DMS79 (cell line): ENCODE measurements around the gene MAML3.

Experiments
- DNase-seq: peaks from one replicate; lab custom pipeline; 2025; lab: John Stamatoyannopoulos, UW

The MAML3 gene

GRCh38 chr4:139809757-139810140 lies 344.2 kb downstream of the MAML3 start:
- DNase-seq = no peak

- no peak for DNase-seq
Measured at GRCh38 chr4:139808808-139809756, 344.9 kb downstream of the MAML3 start.

- DNase-seq = no peak
Measured at GRCh38 chr4:139808381-139808807, 345.6 kb downstream of the MAML3 start.

- no peak for DNase-seq
Measured at GRCh38 chr4:139807483-139807882, 346.5 kb downstream of the MAML3 start.

DNA sequence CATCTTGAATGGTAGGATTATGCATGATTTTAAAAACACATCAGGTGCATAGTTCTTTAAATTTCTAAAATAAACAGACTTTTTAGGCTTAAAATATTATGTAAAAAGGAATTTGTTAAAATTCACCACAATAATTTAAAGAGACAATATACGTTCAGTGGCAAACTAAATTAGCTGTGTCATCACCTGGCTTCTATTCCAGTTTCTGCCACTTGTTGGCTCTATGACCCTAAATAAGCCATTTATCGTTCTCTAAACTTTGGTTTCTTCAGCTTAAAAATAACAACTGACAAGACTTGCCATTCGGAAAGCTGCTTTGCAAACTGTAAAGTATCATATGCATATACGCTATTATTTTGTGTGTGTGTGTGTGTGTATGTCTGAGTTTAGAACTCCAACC lies 347.1 kb downstream of the MAML3 start:
- no peak for DNase-seq

- DNase-seq = no peak
Measured at GRCh38 chr4:139802931-139803330, 351.1 kb downstream of the MAML3 start.

DNA sequence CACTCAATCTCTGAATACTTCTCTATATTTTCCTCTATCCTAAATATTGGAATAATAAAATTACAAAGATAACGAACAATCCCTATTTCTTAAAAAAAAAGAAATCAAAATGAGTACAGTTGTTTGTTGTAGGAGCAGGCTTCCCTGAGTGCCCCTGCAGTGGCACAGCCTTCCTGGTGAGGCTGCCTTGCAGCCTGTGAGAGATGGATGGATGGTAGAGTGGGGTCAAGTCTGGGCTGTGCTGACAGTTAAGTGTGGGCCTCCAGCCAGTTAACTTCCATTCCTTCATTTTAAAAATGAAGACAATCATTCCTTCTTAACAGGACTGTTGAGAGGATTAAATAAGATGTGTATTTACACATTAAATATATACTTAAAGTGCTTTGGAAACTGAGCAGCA lies 351.5 kb downstream of the MAML3 start:
- DNase-seq = no peak

DNA sequence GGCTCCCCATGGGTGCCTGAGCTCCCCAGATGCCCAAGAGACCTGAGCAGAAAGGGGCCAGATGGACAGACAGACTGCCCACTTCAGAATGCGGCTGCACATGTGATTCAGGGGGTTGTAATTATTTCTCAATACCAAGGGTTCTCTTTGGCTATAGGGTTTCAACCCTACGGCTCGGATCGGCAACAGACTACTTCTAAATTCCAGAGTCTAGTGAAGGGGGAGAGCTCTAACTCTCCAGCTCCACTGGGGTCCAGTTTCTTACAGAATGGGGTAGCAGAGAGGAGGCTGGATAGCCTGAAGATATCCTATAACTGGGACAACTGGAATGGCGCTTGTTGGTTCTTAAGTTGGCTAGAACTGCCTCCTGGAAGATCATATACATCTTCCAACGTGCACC lies 352.1 kb downstream of the MAML3 start:
- DNase-seq = no peak

GRCh38 chr4:139800082-139800481 lies 353.9 kb downstream of the MAML3 start:
- DNase-seq = no peak

GRCh38 chr4:139799615-139800014 lies 354.4 kb downstream of the MAML3 start:
- DNase-seq = no peak

DNA sequence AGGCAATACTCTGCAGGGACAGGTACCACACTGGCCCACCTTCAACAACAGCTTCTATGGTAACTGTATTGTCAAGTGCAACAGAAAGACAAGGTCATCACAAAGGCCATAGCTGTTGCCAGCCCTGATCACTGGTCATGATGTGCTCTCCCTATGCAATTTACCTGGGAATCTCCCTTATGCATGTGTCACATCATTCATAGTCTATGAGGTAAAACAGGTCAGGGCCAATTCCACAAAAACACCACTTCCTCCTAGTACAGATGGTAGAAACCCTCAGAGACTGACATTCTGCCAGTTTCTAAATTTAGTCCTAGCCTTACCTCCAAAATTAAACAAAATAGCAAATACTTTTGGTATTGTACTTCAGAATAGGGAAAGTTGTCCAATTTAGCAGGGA lies 355.5 kb downstream of the MAML3 start:
- no peak for DNase-seq

DNA sequence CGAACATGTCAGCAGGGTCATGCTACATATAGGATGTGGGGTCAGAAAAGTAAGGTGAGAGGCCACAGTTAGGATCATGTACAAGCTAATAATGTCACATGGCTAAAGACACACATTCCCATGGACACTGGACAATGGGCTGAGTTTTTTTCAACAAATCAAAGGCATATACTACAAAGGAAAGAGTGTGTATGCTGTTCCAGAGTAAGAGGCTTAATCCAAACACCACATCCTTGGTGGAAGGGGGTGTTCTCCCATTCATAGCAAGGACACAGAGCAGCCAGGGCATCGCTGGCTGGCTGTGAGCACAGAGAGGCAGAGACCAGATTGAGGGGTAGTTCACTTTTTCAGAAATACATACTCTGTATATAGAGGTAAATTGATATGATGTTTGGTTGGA lies 356.7 kb downstream of the MAML3 start:
- DNase-seq = no peak

- DNase-seq = no peak
Measured at GRCh38 chr4:139795527-139796314, 358.3 kb downstream of the MAML3 start.

DNA sequence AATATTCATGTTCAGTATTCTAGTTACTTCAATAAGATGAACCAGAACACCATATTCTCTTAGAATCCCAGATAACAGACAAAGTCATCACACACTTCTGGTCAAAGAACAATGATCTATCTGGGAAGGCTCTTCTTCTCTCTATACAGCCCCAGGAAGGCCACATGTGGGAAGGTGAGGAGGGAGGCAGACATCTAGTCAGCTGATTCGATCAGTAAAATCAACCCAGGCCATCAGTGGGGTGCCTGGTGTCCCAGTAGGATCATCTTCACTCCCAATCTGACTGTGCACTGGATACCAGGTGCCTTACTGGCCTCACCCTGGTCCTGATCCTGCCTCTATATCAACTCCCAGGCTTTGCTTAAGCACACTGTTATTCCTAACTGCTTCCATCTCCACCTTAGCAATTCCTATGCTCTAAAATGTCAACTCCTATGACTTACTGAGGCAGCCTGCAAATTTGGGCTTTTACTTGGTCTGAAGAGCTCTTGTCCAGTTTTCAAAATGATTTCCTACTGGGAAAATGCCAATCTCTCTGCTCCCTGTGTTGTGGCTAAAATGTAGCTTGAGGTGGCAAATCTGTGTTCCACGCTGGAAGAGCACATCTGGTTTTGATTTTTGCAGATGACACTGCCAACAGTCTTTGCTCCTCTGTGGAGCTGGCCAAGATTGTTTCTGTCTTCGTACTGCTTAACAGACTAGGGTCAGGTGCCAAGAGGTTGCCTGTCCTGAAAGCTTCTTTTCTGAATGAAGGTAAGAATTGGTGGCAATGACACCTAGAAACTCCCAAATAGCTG lies 359.6 kb downstream of the MAML3 start:
- DNase-seq = no peak

DNA sequence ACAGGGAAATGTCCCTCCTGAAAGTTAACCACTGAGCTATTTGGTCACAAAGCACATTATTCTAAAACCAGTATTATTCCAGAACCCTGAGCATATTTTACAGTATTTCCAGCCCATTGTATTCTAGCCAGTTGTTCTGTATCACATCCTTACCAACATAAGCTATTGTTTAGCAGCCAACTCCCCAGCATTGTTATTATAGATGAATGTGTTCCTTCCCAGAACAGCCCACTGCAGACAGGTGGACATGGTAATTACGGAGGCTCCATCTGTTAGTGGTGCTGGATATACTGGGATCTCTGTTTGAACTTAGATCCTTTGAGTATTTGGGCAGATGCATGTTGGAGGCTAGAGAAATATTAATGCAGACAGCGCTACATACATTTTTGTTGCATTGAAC lies 362.3 kb downstream of the MAML3 start:
- no peak for DNase-seq

DNA sequence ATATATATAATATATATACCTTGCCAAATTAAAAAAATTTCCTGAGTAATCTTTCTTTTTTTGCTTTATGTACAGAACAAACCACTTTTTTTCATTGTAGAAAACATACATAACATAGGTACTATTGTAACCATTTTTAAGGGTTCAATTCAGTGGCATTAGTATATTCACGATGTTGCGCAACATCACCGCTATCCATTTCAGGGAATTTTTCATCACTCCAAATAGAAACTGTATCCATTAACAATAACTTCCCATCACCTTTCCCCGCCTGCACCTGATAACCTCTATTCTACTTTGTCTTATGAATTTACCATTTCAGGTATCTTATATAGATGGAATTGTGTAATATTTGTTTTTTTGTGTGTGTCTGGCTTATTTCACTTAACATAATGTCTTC lies 363.7 kb downstream of the MAML3 start:
- no peak for DNase-seq

- no peak for DNase-seq
Measured at GRCh38 chr4:139789096-139789654, 364.8 kb downstream of the MAML3 start.

DNA sequence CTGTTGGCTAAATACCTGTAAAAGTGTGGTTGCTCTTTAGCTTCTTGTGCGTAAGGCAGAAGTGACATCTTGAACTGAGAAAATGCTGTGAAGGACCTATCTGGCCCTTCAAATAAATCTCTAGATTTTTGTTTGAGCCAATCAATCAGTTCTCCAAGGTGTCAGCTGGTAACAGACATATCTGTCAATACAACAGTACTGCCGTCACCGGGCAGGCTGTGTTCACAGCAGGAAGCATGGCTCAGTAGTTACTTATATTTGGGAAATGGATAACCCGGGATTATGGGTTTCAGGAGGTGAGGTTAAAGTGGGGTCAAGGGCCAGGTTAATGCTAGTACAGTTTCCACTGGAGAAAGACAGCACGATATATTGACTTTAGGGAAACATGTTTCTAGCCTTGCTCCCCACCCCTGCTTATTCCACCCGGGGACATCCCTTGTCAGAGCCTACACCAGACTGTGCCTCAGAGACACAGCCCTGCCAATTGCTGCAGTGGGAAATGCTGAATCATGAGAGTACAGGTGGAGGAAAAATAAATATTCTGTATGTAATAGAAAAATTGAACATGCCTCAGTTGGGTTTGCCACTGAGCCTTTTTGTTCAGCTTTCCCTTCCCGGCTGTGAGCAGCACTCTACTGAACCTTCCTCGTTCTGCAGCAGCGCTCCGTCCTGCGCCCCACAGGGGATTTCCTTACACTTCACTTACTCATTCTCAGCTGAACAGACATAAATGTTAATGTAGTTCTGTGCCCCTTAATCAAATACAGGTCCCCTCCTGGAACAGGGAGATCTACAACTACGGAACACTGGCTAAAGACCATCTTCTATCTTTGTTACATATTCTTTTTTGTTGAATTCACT lies 367.3 kb downstream of the MAML3 start:
- no peak for DNase-seq

GRCh38 chr4:139785356-139785755 lies 368.6 kb downstream of the MAML3 start:
- DNase-seq = no peak

DNA sequence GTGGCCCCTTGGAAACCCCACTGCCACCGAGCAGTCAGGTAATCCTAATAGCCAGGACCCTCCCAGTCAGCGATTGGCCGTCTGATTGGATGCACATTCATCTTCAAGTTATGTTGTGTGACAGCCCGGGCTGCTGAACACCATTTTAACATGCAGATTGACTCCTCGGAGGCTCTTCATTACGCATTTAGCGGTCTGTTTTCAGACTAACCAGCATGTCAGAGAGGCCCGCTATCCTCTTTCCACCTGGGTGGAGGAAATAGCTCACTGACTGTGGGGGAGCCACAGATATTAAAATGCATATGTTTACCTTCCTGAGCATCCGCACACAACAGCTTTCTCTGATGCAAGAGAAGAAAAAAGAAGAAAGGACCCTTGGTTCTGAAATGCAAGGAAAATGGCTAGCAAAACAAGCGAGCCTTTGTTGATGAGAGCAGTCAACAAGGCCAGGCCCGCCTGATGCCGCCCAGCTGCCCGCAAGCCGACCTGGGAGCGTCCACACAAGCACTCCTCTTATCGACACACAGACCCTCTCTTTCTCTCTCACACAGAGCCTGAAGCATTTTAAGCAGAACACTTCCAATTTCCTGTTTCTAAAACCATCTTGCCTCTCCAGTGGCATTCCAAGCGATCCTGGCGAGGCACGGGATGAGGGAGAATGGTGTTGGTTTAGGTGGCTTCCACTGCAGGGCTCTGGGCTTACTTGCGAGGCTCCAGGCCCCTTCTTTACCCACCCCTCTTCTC lies 370.1 kb downstream of the MAML3 start:
- no peak for DNase-seq
